Measurements from ENCODE around the gene PRKACB.

GRCh38 chr1:84286071-84286470 lies 142.0 kb downstream of the PRKACB start:
- TF ChIP-seq CTCF (conservative IDR thresholded peaks at IDR 0.05; ENCODE audit: low read length), result no peak
- TF ChIP-seq EZH2phosphoT487 (IDR thresholded peaks at IDR 0.05; ENCODE audit: borderline replicate concordance, low read depth, low read length), result no peak
